Measurements from ENCODE around the gene GDAP2.

GDAP2 gene

GRCh38 chr1:117838911-117839310, 90.5 kb downstream of the GDAP2 start:
- Mint-ChIP-seq H3K36me3 (ENCODE audit: low read depth) (peaks cover 35% of the 10 kb centered on the region), H3K27me3 (no peaks in the 10 kb centered on the region), H3K4me3 (no peak overlapping the region), H3K9me3 (peaks cover 19% of the 10 kb centered on the region), H3K4me1 (ENCODE audit: low read depth) (no peaks in the 10 kb centered on the region), H3K27ac (no peak overlapping the region)

- H3K27ac Mint-ChIP-seq: no peak overlapping the region
- H3K36me3 Mint-ChIP-seq (ENCODE audit: low read depth): peaks cover 19% of the 10 kb centered on the region
- H3K9me3 Mint-ChIP-seq: peaks cover 6% of the 10 kb centered on the region
- no peaks in the 10 kb centered on the region for H3K4me1 Mint-ChIP-seq (ENCODE audit: low read depth)
- no peak overlapping the region for H3K4me3 Mint-ChIP-seq
- H3K27me3 Mint-ChIP-seq: no peaks in the 10 kb centered on the region
Observed at GRCh38 chr1:117836069-117836468, 93.4 kb downstream of the GDAP2 start.

GRCh38 chr1:117834416-117834815, 95.0 kb downstream of the GDAP2 start:
- Mint-ChIP-seq H3K4me1 (ENCODE audit: low read depth) (no peaks in the 10 kb centered on the region), H3K4me3 (no peak overlapping the region), H3K27me3 (no peaks in the 10 kb centered on the region), H3K9me3 (peaks cover 9% of the 10 kb centered on the region), H3K27ac (no peak overlapping the region), H3K36me3 (ENCODE audit: low read depth) (peaks cover 8% of the 10 kb centered on the region)

GRCh38 chr1:117832453-117832852, 97.0 kb downstream of the GDAP2 start:
- H3K27me3 Mint-ChIP-seq: peaks cover 4% of the 10 kb centered on the region
- peaks cover 4% of the 10 kb centered on the region for H3K36me3 Mint-ChIP-seq (ENCODE audit: low read depth)

GRCh38 chr1:117830222-117830621, 99.2 kb downstream of the GDAP2 start:
- Mint-ChIP-seq H3K4me3 (no peak overlapping the region), H3K9me3 (peaks cover 5% of the 10 kb centered on the region), H3K36me3 (ENCODE audit: low read depth) (no peaks in the 10 kb centered on the region), H3K27ac (no peak overlapping the region), H3K27me3 (peaks cover 10% of the 10 kb centered on the region), H3K4me1 (ENCODE audit: low read depth) (no peaks in the 10 kb centered on the region)

More at GRCh38 chr1:117832453-117832852, 97.0 kb downstream of the GDAP2 start:
- Mint-ChIP-seq H3K27ac (no peak overlapping the region), H3K4me3 (no peak overlapping the region), H3K9me3 (peaks cover 5% of the 10 kb centered on the region), H3K4me1 (ENCODE audit: low read depth) (no peaks in the 10 kb centered on the region)

- no peak overlapping the region for H3K4me3 Mint-ChIP-seq
- no peaks in the 10 kb centered on the region for H3K36me3 Mint-ChIP-seq (ENCODE audit: low read depth)
- H3K9me3 Mint-ChIP-seq: peaks cover 5% of the 10 kb centered on the region
- H3K27ac Mint-ChIP-seq: no peak overlapping the region
- peaks cover 20% of the 10 kb centered on the region for H3K27me3 Mint-ChIP-seq
- no peaks in the 10 kb centered on the region for H3K4me1 Mint-ChIP-seq (ENCODE audit: low read depth)
Observed at GRCh38 chr1:117828201-117828600, 101.2 kb downstream of the GDAP2 start.

GRCh38 chr1:117826540-117827078, 102.8 kb downstream of the GDAP2 start:
- H3K27me3 Mint-ChIP-seq: peaks cover 20% of the 10 kb centered on the region
- H3K4me1 Mint-ChIP-seq (ENCODE audit: low read depth): no peaks in the 10 kb centered on the region
- H3K27ac Mint-ChIP-seq: no peak overlapping the region
- H3K36me3 Mint-ChIP-seq (ENCODE audit: low read depth): no peaks in the 10 kb centered on the region
- H3K4me3 Mint-ChIP-seq: no peak overlapping the region
- peaks cover 5% of the 10 kb centered on the region for H3K9me3 Mint-ChIP-seq

- peaks cover 5% of the 10 kb centered on the region for H3K9me3 Mint-ChIP-seq
- H3K36me3 Mint-ChIP-seq (ENCODE audit: low read depth): no peaks in the 10 kb centered on the region
- H3K27ac Mint-ChIP-seq: no peak overlapping the region
- no peak overlapping the region for H3K4me3 Mint-ChIP-seq
- no peaks in the 10 kb centered on the region for H3K4me1 Mint-ChIP-seq (ENCODE audit: low read depth)
- H3K27me3 Mint-ChIP-seq: peaks cover 20% of the 10 kb centered on the region
Observed at GRCh38 chr1:117826119-117826518, 103.3 kb downstream of the GDAP2 start.

GRCh38 chr1:117825414-117825813, 104.0 kb downstream of the GDAP2 start:
- Mint-ChIP-seq H3K36me3 (ENCODE audit: low read depth) (no peaks in the 10 kb centered on the region), H3K4me3 (no peak overlapping the region), H3K27me3 (peaks cover 20% of the 10 kb centered on the region), H3K4me1 (ENCODE audit: low read depth) (no peaks in the 10 kb centered on the region), H3K27ac (no peak overlapping the region), H3K9me3 (peaks cover 2% of the 10 kb centered on the region)

- H3K4me1 Mint-ChIP-seq (ENCODE audit: low read depth): no peaks in the 10 kb centered on the region
- no peaks in the 10 kb centered on the region for H3K36me3 Mint-ChIP-seq (ENCODE audit: low read depth)
- peaks cover 20% of the 10 kb centered on the region for H3K27me3 Mint-ChIP-seq
- no peak overlapping the region for H3K4me3 Mint-ChIP-seq
- H3K9me3 Mint-ChIP-seq: no peaks in the 10 kb centered on the region
- H3K27ac Mint-ChIP-seq: no peak overlapping the region
Observed at GRCh38 chr1:117824616-117825015, 104.8 kb downstream of the GDAP2 start.

- no peaks in the 10 kb centered on the region for H3K36me3 Mint-ChIP-seq (ENCODE audit: low read depth)
- H3K27ac Mint-ChIP-seq: no peak overlapping the region
- H3K4me1 Mint-ChIP-seq (ENCODE audit: low read depth): no peaks in the 10 kb centered on the region
- peaks cover 17% of the 10 kb centered on the region for H3K27me3 Mint-ChIP-seq
- no peak overlapping the region for H3K4me3 Mint-ChIP-seq
- H3K9me3 Mint-ChIP-seq: no peaks in the 10 kb centered on the region
Observed at GRCh38 chr1:117821774-117822482, 107.5 kb downstream of the GDAP2 start.

- peaks cover 17% of the 10 kb centered on the region for H3K27me3 Mint-ChIP-seq
- H3K27ac Mint-ChIP-seq: no peak overlapping the region
Observed at GRCh38 chr1:117821382-117821755, 108.1 kb downstream of the GDAP2 start.

GRCh38 chr1:117820694-117821381, 108.6 kb downstream of the GDAP2 start:
- H3K27ac Mint-ChIP-seq: no peak overlapping the region
- H3K27me3 Mint-ChIP-seq: peaks cover 12% of the 10 kb centered on the region
- H3K36me3 Mint-ChIP-seq (ENCODE audit: low read depth): no peaks in the 10 kb centered on the region

More at GRCh38 chr1:117821382-117821755, 108.1 kb downstream of the GDAP2 start:
- no peak overlapping the region for H3K4me3 Mint-ChIP-seq
- H3K36me3 Mint-ChIP-seq (ENCODE audit: low read depth): no peaks in the 10 kb centered on the region
- H3K4me1 Mint-ChIP-seq (ENCODE audit: low read depth): no peaks in the 10 kb centered on the region
- H3K9me3 Mint-ChIP-seq: no peaks in the 10 kb centered on the region

GRCh38 chr1:117820096-117820495, 109.3 kb downstream of the GDAP2 start:
- Mint-ChIP-seq H3K9me3 (no peaks in the 10 kb centered on the region), H3K36me3 (ENCODE audit: low read depth) (no peaks in the 10 kb centered on the region), H3K4me3 (no peak overlapping the region), H3K4me1 (ENCODE audit: low read depth) (no peaks in the 10 kb centered on the region), H3K27me3 (peaks cover 9% of the 10 kb centered on the region), H3K27ac (no peak overlapping the region)

More at GRCh38 chr1:117820694-117821381, 108.6 kb downstream of the GDAP2 start:
- no peaks in the 10 kb centered on the region for H3K9me3 Mint-ChIP-seq
- no peak overlapping the region for H3K4me3 Mint-ChIP-seq
- no peaks in the 10 kb centered on the region for H3K4me1 Mint-ChIP-seq (ENCODE audit: low read depth)

- Mint-ChIP-seq H3K4me3 (no peak overlapping the region), H3K27me3 (peaks cover 5% of the 10 kb centered on the region), H3K27ac (no peak overlapping the region), H3K36me3 (ENCODE audit: low read depth) (no peaks in the 10 kb centered on the region), H3K9me3 (no peaks in the 10 kb centered on the region), H3K4me1 (ENCODE audit: low read depth) (no peaks in the 10 kb centered on the region)
Observed at GRCh38 chr1:117819301-117819700, 110.1 kb downstream of the GDAP2 start.
